K562 (cell line): ENCODE measurements around the gene LTBR. TPM values are rescaled to one million over a fixed set of nuclear protein-coding genes. Genes with fewer than 3 reads are reported as not detected.

Source experiments
- CXXC5 ChIP-seq: fragments of 250-450 bp; sonication (Bioruptor Pico); IDR thresholded peaks from 2 replicates; pipeline ENCODE4 v1.8.0; 2022; ENCODE audit warnings: inconsistent platforms, mild to moderate bottlenecking, moderate library complexity
- E2F3 ChIP-seq: fragments of 250-450 bp; sonication (Bioruptor Pico); IDR thresholded peaks from 2 replicates; pipeline ENCODE4 v1.4.0; 2020; ENCODE audit warnings: mild to moderate bottlenecking
- ETV1 ChIP-seq: fragments of 450-650 bp; conservative IDR thresholded peaks from 2 replicates; pipeline ENCODE4 v1.6.1; 2016; ENCODE audit warnings: missing genetic modification characterization, control low read depth, low read depth, missing compliant biosample characterization
- HMG20A ChIP-seq: fragments of 450-650 bp; formaldehyde crosslinking; conservative IDR thresholded peaks from 2 replicates; pipeline ENCODE4 v1.4.0; 2020; ENCODE audit warnings: mild to moderate bottlenecking, mixed read lengths
- HOXB6 ChIP-seq: fragments of 250-450 bp; sonication (Bioruptor Pico); IDR thresholded peaks from 2 replicates; pipeline ENCODE4 v1.5.1; 2022; ENCODE audit warnings: mild to moderate bottlenecking, borderline replicate concordance
- ILF3 ChIP-seq: fragments of 450-650 bp; IDR thresholded peaks from 2 replicates; pipeline ENCODE4 v1.6.1; 2018; ENCODE audit warnings: antibody characterized with exemption, mild to moderate bottlenecking, moderate library complexity, borderline replicate concordance
- NFE2 ChIP-seq: IDR thresholded peaks from 2 replicates; pipeline ENCODE4 v1.6.1; 2014; ENCODE audit warnings: antibody characterized with exemption, low read depth
- NUFIP1 ChIP-seq: fragments of 450-650 bp; IDR thresholded peaks from 2 replicates; pipeline ENCODE4 v1.6.1; 2018; ENCODE audit not compliant: partially characterized antibody
- PHB ChIP-seq: fragments of 250-450 bp; sonication (Bioruptor Pico); IDR thresholded peaks from 2 replicates; pipeline ENCODE4 v1.5.0; 2021
- POLR2AphosphoS2 ChIP-seq: IDR thresholded peaks from 2 replicates; pipeline ENCODE4 v1.6.1; 2012; ENCODE audit warnings: low read length, improper control_type of control experiment
- PPARD ChIP-seq: fragments of 250-450 bp; sonication (Bioruptor Pico); IDR thresholded peaks from 2 replicates; pipeline ENCODE4 v1.8.0; 2022; ENCODE audit warnings: inconsistent platforms, mild to moderate bottlenecking, moderate library complexity
- RAD51 ChIP-seq: fragments of 450-650 bp; IDR thresholded peaks from 2 replicates; pipeline ENCODE4 v1.7.1; 2016; ENCODE audit warnings: low read depth, mild to moderate bottlenecking, borderline replicate concordance
- RCOR1 ChIP-seq, 2 experiments: IDR thresholded peaks; 2 replicates each; pipeline ENCODE4 v1.6.1; 2012; ENCODE audit warnings: low read depth in 2 of 2, low read length in 2 of 2, borderline replicate concordance in 1 of 2, improper control_type of control experiment in 1 of 2
- SMARCB1 ChIP-seq: IDR thresholded peaks from 2 replicates; pipeline ENCODE4 v1.6.1; 2011; ENCODE audit warnings: improper control_type of control experiment, low read depth; ENCODE audit not compliant: insufficient read length
- TCF7 ChIP-seq: sonication (generic); IDR thresholded peaks from 2 replicates; pipeline ENCODE4 v1.6.1; 2016; ENCODE audit warnings: antibody characterized with exemption, borderline replicate concordance
- ZNF347 ChIP-seq: fragments of 450-650 bp; formaldehyde crosslinking; IDR thresholded peaks from 2 replicates; pipeline ENCODE4 v1.4.0; 2020; ENCODE audit warnings: low read depth, mild to moderate bottlenecking, moderate library complexity
- ZNF561 ChIP-seq: fragments of 450-650 bp; formaldehyde crosslinking; conservative IDR thresholded peaks from 2 replicates; pipeline ENCODE4 v1.4.0; 2020; ENCODE audit warnings: mild to moderate bottlenecking, moderate library complexity
- ZNF586 ChIP-seq: fragments of 450-650 bp; formaldehyde crosslinking; conservative IDR thresholded peaks from 2 replicates; pipeline ENCODE4 v1.4.0; 2020; ENCODE audit warnings: mild to moderate bottlenecking, moderate library complexity
- ZNF764 ChIP-seq: fragments of 250-450 bp; sonication (Bioruptor Pico); IDR thresholded peaks from 2 replicates; pipeline ENCODE4 v1.4.0; 2020; ENCODE audit warnings: low read depth, mild to moderate bottlenecking, moderate library complexity
- polyA plus RNA-seq, 8 experiments: library from polyadenylated mRNA; depleted of rRNA in 4 of 8; stranded (reverse) in 5 of 8; unstranded in 3 of 8; fragments of >200 nt; fragmentation: Nextera tagmentation in 2 of 8; fragmentation: Illumina TruSeq in 1 of 8; extraction: Ambion mirVana in 2 of 8; extraction: Trizol in 1 of 8; gene quantifications; 2 replicates each; pipeline versions ENCODE4 v1.2.1 to v1.2.3, GENCODE V29; 2011 to 2014; ENCODE audit warnings: inconsistent platforms in 1 of 8, missing spikeins in 1 of 8
- total RNA-seq, 7 experiments: library from RNA; depleted of rRNA in 6 of 7; stranded (reverse); fragments of >200 nt in 6 of 7; fragmentation: Illumina TruSeq in 2 of 7; extraction: Trizol in 2 of 7; gene quantifications; 2 replicates each; pipeline versions ENCODE4 v1.2.1 to v1.2.3, GENCODE V29; 2011 to 2021; ENCODE audit warnings: low replicate concordance in 1 of 7
- TF ChIP-seq, protein P1 (sequence below): fragments of 250-450 bp; sonication (Bioruptor Pico); IDR thresholded peaks from 2 replicates; pipeline ENCODE4 v1.6.1; 2021; ENCODE audit warnings: mild to moderate bottlenecking
- TF ChIP-seq, protein P2 (sequence below): fragments of 200-400 bp; formaldehyde crosslinking; IDR thresholded peaks from 2 replicates; pipeline ENCODE4 v1.6.1; 2017; ENCODE audit warnings: mild to moderate bottlenecking, low read depth, low read length, moderate library complexity
- TF ChIP-seq, protein P3 (sequence below): fragments of 200-800 bp; sonication (Bioruptor generic); IDR thresholded peaks from 2 replicates; pipeline ENCODE4 v1.6.1; 2016; ENCODE audit warnings: missing genetic modification characterization, missing compliant biosample characterization

Gene LTBR
- total and polyA plus RNA-seq, 9 of the 15 experiments (the other 6 are each of a cell fraction or from before 2014, with no cell fraction given) = 0.96 to 69.0 (median 35.3) TPM

DNA sequence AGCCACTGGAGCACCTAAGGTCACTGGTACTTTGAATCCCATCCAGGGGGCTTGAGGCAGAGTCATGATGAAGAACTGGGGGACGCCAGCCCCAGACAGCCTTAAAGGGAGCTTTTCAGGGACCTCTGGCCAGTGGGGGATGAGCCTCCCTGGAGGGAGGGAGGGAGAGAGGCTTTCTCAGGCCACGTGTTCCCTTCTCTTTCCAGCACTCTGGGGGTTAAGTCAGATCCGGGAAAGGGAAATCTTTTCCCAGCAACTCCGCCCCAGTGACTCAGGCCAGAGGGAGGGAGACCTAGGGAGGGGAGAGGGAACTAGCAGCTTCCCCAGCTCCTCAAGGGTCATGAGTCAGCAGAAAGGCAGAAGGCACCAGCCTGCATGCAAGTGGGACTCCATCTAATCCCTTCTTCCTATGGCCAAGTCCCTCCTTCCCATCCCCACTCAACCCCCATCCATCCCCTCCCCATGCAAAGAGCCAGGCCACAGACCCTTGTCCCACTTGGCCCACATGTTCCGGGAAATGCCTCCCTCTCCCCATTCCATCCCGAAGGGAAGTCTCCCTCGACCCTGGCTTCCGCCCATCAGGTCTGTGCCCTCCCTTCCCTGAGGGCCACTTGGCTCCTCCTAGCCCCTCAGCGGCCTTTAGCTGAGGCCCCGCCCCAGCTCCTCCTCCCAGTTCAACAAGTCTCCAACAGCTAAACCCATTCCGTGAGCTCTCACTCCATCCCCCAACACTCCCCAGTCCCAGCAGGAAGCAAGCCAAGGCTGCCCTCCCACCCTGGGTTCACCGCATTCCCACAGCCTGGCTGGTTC, 47.7 kb upstream of the LTBR start (continued):
- TF ChIP-seq TCF7 (no peak), ZNF347 (CRISPR knock-in tag) (no peak), SMARCB1 (no peak), ZNF764 (CRISPR knock-in tag) (no peak), ILF3 (no peak), ZNF561 (no peak), E2F3 (CRISPR knock-in tag) (peak; percentile 61), HMG20A (CRISPR knock-in tag) (no peak), NUFIP1 (no peak), HOXB6 (CRISPR knock-in tag) (no peak), ZNF586 (CRISPR knock-in tag) (no peak), NFE2 (peak; percentile 98), RCOR1 (IDR thresholded peaks at IDR 0.05; ENCODE audit: borderline replicate concordance in 1 of 2, low read depth in 2 of 2, low read length in 2 of 2) (peak in 1 of 2 experiments; percentile 55; a peak in 3 of 4 replicates), PPARD (no peak), POLR2AphosphoS2 (no peak; the same call in 1 of the 2 replicates), ETV1 (tag) (peak; percentile 36), PHB (CRISPR knock-in tag) (no peak), CXXC5 (CRISPR knock-in tag) (0 out of 2 replicates have a peak, but pooled peaks have one; percentile 7), RAD51 (peak; percentile 75)
- TF ChIP-seq, protein P1, sequence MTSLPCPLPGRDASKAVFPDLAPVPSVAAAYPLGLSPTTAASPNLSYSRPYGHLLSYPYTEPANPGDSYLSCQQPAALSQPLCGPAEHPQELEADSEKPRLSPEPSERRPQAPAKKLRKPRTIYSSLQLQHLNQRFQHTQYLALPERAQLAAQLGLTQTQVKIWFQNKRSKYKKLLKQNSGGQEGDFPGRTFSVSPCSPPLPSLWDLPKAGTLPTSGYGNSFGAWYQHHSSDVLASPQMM (CRISPR knock-in tag) = no peak
- TF ChIP-seq, protein P2, sequence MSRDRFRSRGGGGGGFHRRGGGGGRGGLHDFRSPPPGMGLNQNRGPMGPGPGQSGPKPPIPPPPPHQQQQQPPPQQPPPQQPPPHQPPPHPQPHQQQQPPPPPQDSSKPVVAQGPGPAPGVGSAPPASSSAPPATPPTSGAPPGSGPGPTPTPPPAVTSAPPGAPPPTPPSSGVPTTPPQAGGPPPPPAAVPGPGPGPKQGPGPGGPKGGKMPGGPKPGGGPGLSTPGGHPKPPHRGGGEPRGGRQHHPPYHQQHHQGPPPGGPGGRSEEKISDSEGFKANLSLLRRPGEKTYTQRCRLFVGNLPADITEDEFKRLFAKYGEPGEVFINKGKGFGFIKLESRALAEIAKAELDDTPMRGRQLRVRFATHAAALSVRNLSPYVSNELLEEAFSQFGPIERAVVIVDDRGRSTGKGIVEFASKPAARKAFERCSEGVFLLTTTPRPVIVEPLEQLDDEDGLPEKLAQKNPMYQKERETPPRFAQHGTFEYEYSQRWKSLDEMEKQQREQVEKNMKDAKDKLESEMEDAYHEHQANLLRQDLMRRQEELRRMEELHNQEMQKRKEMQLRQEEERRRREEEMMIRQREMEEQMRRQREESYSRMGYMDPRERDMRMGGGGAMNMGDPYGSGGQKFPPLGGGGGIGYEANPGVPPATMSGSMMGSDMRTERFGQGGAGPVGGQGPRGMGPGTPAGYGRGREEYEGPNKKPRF = no peak
- TF ChIP-seq, protein P3, sequence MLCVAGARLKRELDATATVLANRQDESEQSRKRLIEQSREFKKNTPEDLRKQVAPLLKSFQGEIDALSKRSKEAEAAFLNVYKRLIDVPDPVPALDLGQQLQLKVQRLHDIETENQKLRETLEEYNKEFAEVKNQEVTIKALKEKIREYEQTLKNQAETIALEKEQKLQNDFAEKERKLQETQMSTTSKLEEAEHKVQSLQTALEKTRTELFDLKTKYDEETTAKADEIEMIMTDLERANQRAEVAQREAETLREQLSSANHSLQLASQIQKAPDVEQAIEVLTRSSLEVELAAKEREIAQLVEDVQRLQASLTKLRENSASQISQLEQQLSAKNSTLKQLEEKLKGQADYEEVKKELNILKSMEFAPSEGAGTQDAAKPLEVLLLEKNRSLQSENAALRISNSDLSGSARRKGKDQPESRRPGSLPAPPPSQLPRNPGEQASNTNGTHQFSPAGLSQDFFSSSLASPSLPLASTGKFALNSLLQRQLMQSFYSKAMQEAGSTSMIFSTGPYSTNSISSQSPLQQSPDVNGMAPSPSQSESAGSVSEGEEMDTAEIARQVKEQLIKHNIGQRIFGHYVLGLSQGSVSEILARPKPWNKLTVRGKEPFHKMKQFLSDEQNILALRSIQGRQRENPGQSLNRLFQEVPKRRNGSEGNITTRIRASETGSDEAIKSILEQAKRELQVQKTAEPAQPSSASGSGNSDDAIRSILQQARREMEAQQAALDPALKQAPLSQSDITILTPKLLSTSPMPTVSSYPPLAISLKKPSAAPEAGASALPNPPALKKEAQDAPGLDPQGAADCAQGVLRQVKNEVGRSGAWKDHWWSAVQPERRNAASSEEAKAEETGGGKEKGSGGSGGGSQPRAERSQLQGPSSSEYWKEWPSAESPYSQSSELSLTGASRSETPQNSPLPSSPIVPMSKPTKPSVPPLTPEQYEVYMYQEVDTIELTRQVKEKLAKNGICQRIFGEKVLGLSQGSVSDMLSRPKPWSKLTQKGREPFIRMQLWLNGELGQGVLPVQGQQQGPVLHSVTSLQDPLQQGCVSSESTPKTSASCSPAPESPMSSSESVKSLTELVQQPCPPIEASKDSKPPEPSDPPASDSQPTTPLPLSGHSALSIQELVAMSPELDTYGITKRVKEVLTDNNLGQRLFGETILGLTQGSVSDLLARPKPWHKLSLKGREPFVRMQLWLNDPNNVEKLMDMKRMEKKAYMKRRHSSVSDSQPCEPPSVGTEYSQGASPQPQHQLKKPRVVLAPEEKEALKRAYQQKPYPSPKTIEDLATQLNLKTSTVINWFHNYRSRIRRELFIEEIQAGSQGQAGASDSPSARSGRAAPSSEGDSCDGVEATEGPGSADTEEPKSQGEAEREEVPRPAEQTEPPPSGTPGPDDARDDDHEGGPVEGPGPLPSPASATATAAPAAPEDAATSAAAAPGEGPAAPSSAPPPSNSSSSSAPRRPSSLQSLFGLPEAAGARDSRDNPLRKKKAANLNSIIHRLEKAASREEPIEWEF (CRISPR knock-in tag) = no peak
